H9 (cell line): ENCODE measurements around the gene ATRX. TPM values are rescaled to one million over a fixed set of nuclear protein-coding genes. Genes with fewer than 3 reads are reported as not detected.

Experiments
- DNase-seq: peaks from one replicate; pipeline ENCODE4 v3.0.0-alpha.2; 2017
- H2AFZ ChIP-seq: one replicate; pipeline ENCODE4 v1.6.1; 2013; ENCODE audit warnings: mild to moderate bottlenecking, low read length, control low read depth, moderate library complexity
- H2AK5ac ChIP-seq: 2 replicates; pipeline ENCODE4 v1.6.1; 2013; ENCODE audit warnings: low read length, control low read depth, mixed read lengths; ENCODE audit not compliant: insufficient read length
- H2BK120ac ChIP-seq: one replicate; pipeline ENCODE4 v1.6.1; 2013; ENCODE audit warnings: low read depth, mild to moderate bottlenecking, low read length, control low read depth, inconsistent platforms; ENCODE audit not compliant: poor library complexity, severe bottlenecking
- H2BK12ac ChIP-seq: 2 replicates; pipeline ENCODE4 v1.6.1; 2013; ENCODE audit warnings: low read length, control low read depth, mixed read lengths, low read depth; ENCODE audit not compliant: insufficient read length
- H2BK15ac ChIP-seq: 2 replicates; pipeline ENCODE4 v1.6.1; 2013; ENCODE audit warnings: low read depth, low read length, control low read depth
- H2BK20ac ChIP-seq: one replicate; pipeline ENCODE4 v1.6.1; 2013; ENCODE audit warnings: low read depth, mild to moderate bottlenecking, low read length, control low read depth, inconsistent platforms; ENCODE audit not compliant: poor library complexity, severe bottlenecking
- H2BK5ac ChIP-seq: 2 replicates; pipeline ENCODE4 v1.6.1; 2013; ENCODE audit warnings: low read length, control low read depth, mixed read lengths; ENCODE audit not compliant: insufficient read length
- H3K14ac ChIP-seq: 2 replicates; pipeline ENCODE4 v1.6.1; 2013; ENCODE audit warnings: low read length, control low read depth; ENCODE audit not compliant: insufficient read depth
- H3K18ac ChIP-seq: 2 replicates; pipeline ENCODE4 v1.6.1; 2013; ENCODE audit warnings: low read depth, mild to moderate bottlenecking, mixed read lengths, low read length, control low read depth; ENCODE audit not compliant: insufficient read length
- H3K23ac ChIP-seq: 2 replicates; pipeline ENCODE4 v1.6.1; 2013; ENCODE audit warnings: low read length, control low read depth, mixed read lengths, low read depth; ENCODE audit not compliant: insufficient read length
- H3K23me2 ChIP-seq: 2 replicates; pipeline ENCODE4 v1.6.1; 2013; ENCODE audit warnings: low read depth, mild to moderate bottlenecking, mixed read lengths, low read length, control low read depth; ENCODE audit not compliant: insufficient read length, poor library complexity, severe bottlenecking
- H3K27ac ChIP-seq: 2 replicates; pipeline ENCODE4 v1.5.1; 2013; ENCODE audit warnings: low read length, control low read depth, mixed read lengths, low read depth; ENCODE audit not compliant: insufficient read length
- H3K27me3 ChIP-seq: 2 replicates; pipeline ENCODE4 v1.6.1; 2013; ENCODE audit warnings: low read length, control low read depth, inconsistent platforms; ENCODE audit not compliant: insufficient read depth
- H3K4ac ChIP-seq: 2 replicates; pipeline ENCODE4 v1.6.1; 2013; ENCODE audit warnings: low read depth, mild to moderate bottlenecking, control low read depth, inconsistent platforms, low read length, moderate library complexity
- H3K4me1 ChIP-seq: 2 replicates; pipeline ENCODE4 v1.6.1; 2013; ENCODE audit warnings: low read length, control low read depth, inconsistent platforms; ENCODE audit not compliant: insufficient read depth
- H3K4me2 ChIP-seq: 2 replicates; pipeline ENCODE4 v1.6.1; 2013; ENCODE audit warnings: low read length, control low read depth, mixed read lengths; ENCODE audit not compliant: insufficient read length, insufficient read depth
- H3K56ac ChIP-seq: 2 replicates; pipeline ENCODE4 v1.6.1; 2013; ENCODE audit warnings: low read depth, mild to moderate bottlenecking, mixed read lengths, low read length, control low read depth; ENCODE audit not compliant: insufficient read length
- H3K79me1 ChIP-seq: 2 replicates; pipeline ENCODE4 v1.6.1; 2013; ENCODE audit warnings: low read depth, mild to moderate bottlenecking, moderate library complexity, low read length, control low read depth, inconsistent platforms; ENCODE audit not compliant: insufficient read depth, poor library complexity, severe bottlenecking
- H3K79me2 ChIP-seq: 2 replicates; pipeline ENCODE4 v1.6.1; 2013; ENCODE audit warnings: low read length, control low read depth, inconsistent platforms; ENCODE audit not compliant: insufficient read depth
- H3K9ac ChIP-seq: 2 replicates; pipeline ENCODE4 v1.6.1; 2013; ENCODE audit warnings: low read length, control low read depth, mixed read lengths; ENCODE audit not compliant: insufficient read length; ENCODE audit errors: extremely low read depth
- H3K9me3 ChIP-seq: one replicate; pipeline ENCODE4 v1.6.1; 2013; ENCODE audit warnings: low read depth, low read length, inconsistent platforms; ENCODE audit not compliant: control insufficient read depth
- H3T11ph ChIP-seq: one replicate; pipeline ENCODE4 v1.6.1; 2013; ENCODE audit warnings: mild to moderate bottlenecking, low read length, control low read depth, inconsistent platforms
- H4K20me1 ChIP-seq: one replicate; pipeline ENCODE4 v1.6.1; 2013; ENCODE audit not compliant: control insufficient read depth, insufficient read length, insufficient read depth
- H4K5ac ChIP-seq: 2 replicates; pipeline ENCODE4 v1.6.1; 2013; ENCODE audit warnings: low read depth, mild to moderate bottlenecking, mixed read lengths, low read length, control low read depth; ENCODE audit not compliant: insufficient read length
- H4K8ac ChIP-seq: replicated peaks from 2 replicates; pipeline ENCODE4 v1.6.1; 2013; ENCODE audit warnings: low read length, control low read depth, mixed read lengths, low read depth; ENCODE audit not compliant: insufficient read length
- H4K91ac ChIP-seq: 2 replicates; pipeline ENCODE4 v1.6.1; 2013; ENCODE audit warnings: low read depth, mild to moderate bottlenecking, moderate library complexity, mixed read lengths, low read length, control low read depth; ENCODE audit not compliant: insufficient read length
- H3K27ac Mint-ChIP-seq, 3 experiments: 2 replicates in 2 of 3; 3 replicates in 1 of 3; pipeline ENCODE4 v1.8.0; 2020 to 2021; ENCODE audit warnings: mixed read lengths in 3 of 3, mild to moderate bottlenecking in 1 of 3, moderate library complexity in 1 of 3
- H3K27me3 Mint-ChIP-seq: 2 replicates; pipeline ENCODE4 v1.8.0; 2021; ENCODE audit warnings: low read depth, mild to moderate bottlenecking, moderate library complexity, mixed read lengths
- H3K36me3 Mint-ChIP-seq, 3 experiments: 2 replicates in 2 of 3; 3 replicates in 1 of 3; pipeline ENCODE4 v1.8.0; 2020 to 2021; ENCODE audit warnings: low read depth in 3 of 3, mixed read lengths in 3 of 3; ENCODE audit not compliant: insufficient read depth in 1 of 3
- H3K4me1 Mint-ChIP-seq, 2 experiments: 2 replicates each; pipeline ENCODE4 v1.8.0; 2020; ENCODE audit warnings: mixed read lengths in 2 of 2
- H3K4me3 Mint-ChIP-seq, 2 experiments: 2 replicates in 1 of 2; 3 replicates in 1 of 2; pipeline ENCODE4 v1.8.0; 2020 to 2021; ENCODE audit warnings: mild to moderate bottlenecking in 2 of 2, mixed read lengths in 2 of 2, moderate library complexity in 1 of 2
- H3K9me3 Mint-ChIP-seq, 2 experiments: 2 replicates in 1 of 2; 3 replicates in 1 of 2; pipeline ENCODE4 v1.8.0; 2020; ENCODE audit warnings: mild to moderate bottlenecking in 2 of 2, mixed read lengths in 2 of 2, moderate library complexity in 1 of 2
- CTCF ChIP-seq: fragments of 200-600 bp; sonication (generic); conservative IDR thresholded peaks from 3 replicates; pipeline ENCODE4 v1.8.0; 2021; ENCODE audit warnings: antibody characterized with exemption, mild to moderate bottlenecking
- WGBS: extraction: QIAGEN DNeasy Blood & Tissue Kit; methylation state at CpG from one replicate; pipeline ENCODE4 v1.1.7; 2013; ENCODE audit warnings: missing lambda C conversion rate, low lambda C conversion rate, mixed read lengths; ENCODE audit not compliant: insufficient read length; ENCODE audit errors: extremely low coverage; 5-methylcytosine and 5-hydroxymethylcytosine counted together
- total RNA-seq: library from RNA; stranded (reverse); gene quantifications from 2 replicates; pipeline ENCODE4 v1.2.1, GENCODE V29; 2021

Gene ATRX
- total RNA-seq, 1 experiment from 2014 or later = 76.0 TPM

- Histone ChIP-seq H3K56ac (no peak overlapping the region), H3K23me2 (no peaks in the 10 kb centered on the region), H3K14ac (no peak overlapping the region), H2BK120ac (no peak overlapping the region), H3K79me2 (no peaks in the 10 kb centered on the region), H4K91ac (no peak overlapping the region), H2AK5ac (no peak overlapping the region), H3K4me1 (no peaks in the 10 kb centered on the region), H2BK15ac (no peak overlapping the region), H4K8ac (no peak overlapping the region), H3T11ph (no peak overlapping the region), H4K5ac (no peak overlapping the region), H3K4me2 (no peak overlapping the region), H3K27ac (no peak overlapping the region), H4K20me1 (no peaks in the 10 kb centered on the region), H2BK12ac (no peak overlapping the region), H3K27me3 (no peaks in the 10 kb centered on the region), H3K23ac (no peak overlapping the region), H2BK5ac (no peak overlapping the region), H3K9ac (no peak overlapping the region), H3K79me1 (no peaks in the 10 kb centered on the region), H2AFZ (no peak overlapping the region), H2BK20ac (no peak overlapping the region), H3K18ac (no peak overlapping the region), H3K9me3 (peaks cover 7% of the 10 kb centered on the region), H3K4ac (no peak overlapping the region)
- Mint-ChIP-seq H3K4me3 (no peak overlapping the region), H3K36me3 (peaks cover 9 to 42% (median 26%) of the 10 kb centered on the region in 3 experiments; a peak in 6 of 7 replicates), H3K4me1 (no peaks in the 10 kb centered on the region), H3K9me3 (peaks cover 39 to 61% of the 10 kb centered on the region in 2 experiments), H3K27me3 (no peaks in the 10 kb centered on the region), H3K27ac (no peak overlapping the region)
- no peak for TF ChIP-seq CTCF
- WGBS = no CpG with 5 or more reads among the region's 1 CpG
- DNase-seq = no peak
Observed at GRCh38 chrX:77679144-77679543, 106.9 kb downstream of the ATRX start.
